Measurements from ENCODE around the gene GSK3A. TPM values are rescaled to one million over a fixed set of nuclear protein-coding genes. Genes with fewer than 3 reads are reported as not detected.

The GSK3A gene
- total and polyA plus RNA-seq, 2 experiments from 2014 or later: 32.2 to 36.6 TPM

GRCh38 chr19:42234364-42234763 is 8.0 kb downstream of the GSK3A start:
- WGBS (ENCODE audit: low lambda C conversion rate, missing lambda C conversion rate): 98% methylated on average over 10 of the region's 11 CpGs
- peaks cover 18% of the 10 kb centered on the region for H3K79me2 ChIP-seq
- DNase-seq (ENCODE audit: low spot score): peak; percentile 3

GRCh38 chr19:42233678-42234292 is 8.6 kb downstream of the GSK3A start:
- TF ChIP-seq CTCF (IDR thresholded peaks at IDR 0.05; ENCODE audit: poor library complexity) (no peak), EZH2 (IDR thresholded peaks at IDR 0.05; ENCODE audit: borderline replicate concordance) (no peak), EZH2phosphoT487 (IDR thresholded peaks at IDR 0.05; ENCODE audit: low read depth, severe bottlenecking, unreplicated experiment) (no peak)
- WGBS (ENCODE audit: low lambda C conversion rate, missing lambda C conversion rate): 86% methylated on average over 6 of the region's 6 CpGs
- no peak overlapping the region for H3K4me3 ChIP-seq
- H3K27me3 ChIP-seq: no peaks in the 10 kb centered on the region
- H3K4me2 ChIP-seq: no peak overlapping the region
- H2AFZ ChIP-seq: no peak overlapping the region
- peak; percentile 26 for DNase-seq (ENCODE audit: low spot score)
- no peaks in the 10 kb centered on the region for H3K4me1 ChIP-seq (ENCODE audit: insufficient read depth)
- peaks cover 5% of the 10 kb centered on the region for H4K20me1 ChIP-seq (ENCODE audit: insufficient read depth, poor library complexity, severe bottlenecking)
- peaks cover 12% of the 10 kb centered on the region for H3K79me2 ChIP-seq
- no peaks in the 10 kb centered on the region for H3K9me2 ChIP-seq (replicated peaks; ENCODE audit: insufficient read depth)
- peak overlapping the region; percentile 70 for H3K27ac ChIP-seq
- H3K9me3 ChIP-seq (ENCODE audit: low read depth): no peaks in the 10 kb centered on the region
- H3K36me3 ChIP-seq (replicated peaks; ENCODE audit: insufficient read depth, low read depth): no peaks in the 10 kb centered on the region

More at GRCh38 chr19:42234364-42234763, 8.0 kb downstream of the GSK3A start:
- TF ChIP-seq EZH2 (IDR thresholded peaks at IDR 0.05; ENCODE audit: borderline replicate concordance) (no peak), CTCF (IDR thresholded peaks at IDR 0.05; ENCODE audit: poor library complexity) (no peak), EZH2phosphoT487 (IDR thresholded peaks at IDR 0.05; ENCODE audit: low read depth, severe bottlenecking, unreplicated experiment) (no peak)
- H3K9me2 ChIP-seq (replicated peaks; ENCODE audit: insufficient read depth): no peaks in the 10 kb centered on the region
- no peaks in the 10 kb centered on the region for H3K4me1 ChIP-seq (ENCODE audit: insufficient read depth)
- peak overlapping the region; percentile 70 for H3K27ac ChIP-seq
- H3K4me3 ChIP-seq: no peak overlapping the region
- H2AFZ ChIP-seq: no peak overlapping the region
- no peak overlapping the region for H3K4me2 ChIP-seq
- H4K20me1 ChIP-seq (ENCODE audit: insufficient read depth, poor library complexity, severe bottlenecking): peaks cover 5% of the 10 kb centered on the region
- no peaks in the 10 kb centered on the region for H3K9me3 ChIP-seq (ENCODE audit: low read depth)
- no peaks in the 10 kb centered on the region for H3K27me3 ChIP-seq
- H3K36me3 ChIP-seq (replicated peaks; ENCODE audit: insufficient read depth, low read depth): no peaks in the 10 kb centered on the region

GRCh38 chr19:42233106-42233505 is 9.3 kb downstream of the GSK3A start:
- H3K4me2 ChIP-seq: no peak overlapping the region
- peaks cover 10% of the 10 kb centered on the region for H3K79me2 ChIP-seq
- H4K20me1 ChIP-seq (ENCODE audit: insufficient read depth, poor library complexity, severe bottlenecking): peaks cover 5% of the 10 kb centered on the region
- TF ChIP-seq EZH2phosphoT487 (IDR thresholded peaks at IDR 0.05; ENCODE audit: low read depth, severe bottlenecking, unreplicated experiment) (no peak), CTCF (IDR thresholded peaks at IDR 0.05; ENCODE audit: poor library complexity) (no peak), EZH2 (IDR thresholded peaks at IDR 0.05; ENCODE audit: borderline replicate concordance) (no peak)
- H3K4me3 ChIP-seq: no peak overlapping the region
- H2AFZ ChIP-seq: no peak overlapping the region
- no peaks in the 10 kb centered on the region for H3K4me1 ChIP-seq (ENCODE audit: insufficient read depth)
- no peaks in the 10 kb centered on the region for H3K36me3 ChIP-seq (replicated peaks; ENCODE audit: insufficient read depth, low read depth)
- WGBS (ENCODE audit: low lambda C conversion rate, missing lambda C conversion rate): 93% methylated on average over 7 of the region's 7 CpGs
- DNase-seq (ENCODE audit: low spot score): no peak
- H3K27me3 ChIP-seq: no peaks in the 10 kb centered on the region
- H3K9me2 ChIP-seq (replicated peaks; ENCODE audit: insufficient read depth): no peaks in the 10 kb centered on the region
- H3K9me3 ChIP-seq (ENCODE audit: low read depth): no peaks in the 10 kb centered on the region
- peak overlapping the region; percentile 70 for H3K27ac ChIP-seq
